ENCODE results near the gene TBKBP1. TPM values are rescaled to one million over a fixed set of nuclear protein-coding genes. Genes with fewer than 3 reads are reported as not detected.

Gene TBKBP1
- total RNA-seq, 2 donors from 2014 or later, result 1.5 to 3.8 TPM

- intact Hi-C loops (cut with DNase I, micrococcal nuclease), result no loop called here
- DNase-seq (no peak), ATAC-seq (no peak)
These were observed 14.4 kb downstream of the TBKBP1 start for GRCh38 chr17:47708312-47708863.

- ATAC-seq, result peak; percentile 88
- intact Hi-C loops (cut with DNase I, micrococcal nuclease), result no loop called here
- peak in 1 of 2 donors; percentile 41 for DNase-seq
These were observed 15.0 kb downstream of the TBKBP1 start for GRCh38 chr17:47708864-47709541.

GRCh38 chr17:47709594-47709993 lies 15.6 kb downstream of the TBKBP1 start:
- DNase-seq (no peak), ATAC-seq (no peak)
- intact Hi-C loops (cut with DNase I, micrococcal nuclease), result no loop called here

DNA sequence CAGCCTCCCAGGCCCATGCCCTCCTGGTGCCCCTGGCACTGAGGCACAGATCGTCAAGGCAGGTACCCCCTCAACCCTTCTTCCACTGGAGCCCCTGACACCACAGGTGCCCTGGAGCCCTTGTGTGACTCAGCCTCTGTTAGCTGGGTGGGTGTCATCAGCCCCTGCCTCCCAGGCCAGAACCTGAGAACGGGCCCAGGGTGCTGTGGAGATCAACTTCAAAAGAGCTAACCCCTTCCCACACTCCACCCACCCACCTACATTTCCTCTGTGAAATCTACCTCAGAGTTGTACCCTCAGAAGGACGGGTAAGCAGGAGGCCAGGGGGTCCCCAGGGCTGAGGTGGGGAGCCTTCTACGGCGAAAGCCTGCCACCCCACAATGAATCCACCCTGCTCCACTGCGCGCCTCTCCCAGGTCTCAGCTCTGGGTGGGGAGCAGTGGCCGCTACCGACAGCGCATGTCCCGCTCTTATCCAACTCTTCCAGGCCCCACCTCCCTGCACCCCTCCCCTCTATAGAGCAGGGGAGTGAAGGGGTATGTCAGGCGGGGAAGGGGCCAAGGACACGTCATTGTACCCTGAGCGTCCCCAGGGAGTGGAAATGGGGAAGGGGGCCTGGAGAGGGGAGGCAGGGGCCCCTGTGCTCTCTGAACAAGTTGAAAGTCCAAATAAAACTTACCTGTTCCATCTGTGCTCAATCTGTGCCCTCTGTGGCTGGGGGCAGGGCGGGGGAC lies 17.6 kb downstream of the TBKBP1 start:
- DNase-seq (no peak), ATAC-seq (no peak)
- intact Hi-C loops (cut with DNase I, micrococcal nuclease), result no loop called here

DNA sequence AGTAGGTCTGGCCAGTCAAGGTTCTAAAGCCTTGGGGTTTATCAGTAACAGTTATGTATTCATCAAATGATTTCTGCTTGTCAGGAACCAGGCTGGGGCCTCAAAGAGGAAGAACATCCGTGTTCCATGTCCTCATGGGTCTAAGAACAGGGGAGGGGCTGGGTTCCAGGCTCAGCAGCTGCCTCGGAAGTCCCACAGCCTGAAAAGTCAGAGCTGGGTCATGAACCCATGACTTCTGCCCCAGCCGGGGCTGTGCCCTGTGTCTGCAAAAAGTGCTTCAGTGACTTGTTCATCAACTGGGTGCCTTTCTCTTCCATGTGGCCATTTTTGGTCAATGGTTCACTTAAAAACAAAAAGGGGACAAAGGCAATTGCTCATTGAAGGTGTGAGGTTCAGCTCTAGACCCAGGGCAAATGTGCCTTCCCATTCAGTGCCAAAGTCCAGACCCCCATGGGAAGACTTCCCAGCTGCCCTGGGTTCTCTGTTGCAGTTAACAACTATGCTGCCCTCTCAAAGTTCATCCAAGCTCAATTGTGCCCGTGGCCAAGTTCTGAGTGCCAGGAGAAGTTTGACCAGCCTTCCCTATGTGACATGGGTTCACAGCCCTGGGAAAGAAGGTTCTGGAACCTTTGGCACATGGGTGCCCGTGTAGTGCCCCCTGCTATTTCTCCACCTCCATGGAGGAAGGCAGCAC lies 18.5 kb downstream of the TBKBP1 start:
- ATAC-seq, result no peak

GRCh38 chr17:47713980-47714700 lies 20.2 kb downstream of the TBKBP1 start:
- ATAC-seq (no peak), DNase-seq (no peak)
- intact Hi-C loops (cut with DNase I, micrococcal nuclease), result no loop called here

More for the DNA sequence above, 18.5 kb downstream of the TBKBP1 start:
- intact Hi-C loops (cut with DNase I, micrococcal nuclease), result no loop called here
- DNase-seq, result no peak

GRCh38 chr17:47714773-47715396 lies 20.9 kb downstream of the TBKBP1 start:
- DNase-seq, result no peak
- ATAC-seq, result no peak
- intact Hi-C loops (cut with DNase I, micrococcal nuclease), result no loop called here

DNA sequence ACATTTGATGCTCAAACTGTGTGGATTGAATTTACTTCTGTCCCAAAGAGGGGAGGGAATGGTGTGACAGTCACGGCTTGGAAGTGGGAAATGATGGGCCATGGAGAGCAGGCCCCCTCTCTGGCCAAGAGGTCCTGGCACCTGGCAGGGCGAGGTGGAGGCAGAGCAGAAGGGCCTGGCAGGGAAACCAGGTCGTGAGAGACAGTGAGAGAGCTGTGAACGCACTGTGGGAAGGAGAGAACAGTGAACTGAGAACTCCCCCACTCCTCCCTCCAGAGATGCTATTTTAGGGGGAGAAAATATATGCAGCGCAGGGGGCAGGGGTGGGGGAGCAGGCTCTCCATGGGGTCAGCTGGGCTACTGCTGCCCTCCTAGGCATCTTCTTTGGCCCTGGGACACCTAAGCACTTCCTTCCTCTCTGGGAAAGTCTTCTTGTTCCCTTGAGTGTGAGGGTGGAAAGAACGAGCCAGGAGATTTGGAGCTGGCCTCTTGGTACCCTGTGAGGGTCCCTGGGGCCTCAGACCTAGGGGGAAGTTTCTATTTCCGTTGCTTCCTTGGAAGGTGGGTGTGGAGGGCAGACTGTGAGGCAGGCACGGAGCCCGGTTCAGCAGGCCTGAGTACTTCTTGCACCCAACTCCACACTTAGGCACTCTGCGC lies 21.8 kb downstream of the TBKBP1 start:
- ATAC-seq (no peak), DNase-seq (no peak)
- intact Hi-C loops (cut with DNase I, micrococcal nuclease), result no loop called here

DNA sequence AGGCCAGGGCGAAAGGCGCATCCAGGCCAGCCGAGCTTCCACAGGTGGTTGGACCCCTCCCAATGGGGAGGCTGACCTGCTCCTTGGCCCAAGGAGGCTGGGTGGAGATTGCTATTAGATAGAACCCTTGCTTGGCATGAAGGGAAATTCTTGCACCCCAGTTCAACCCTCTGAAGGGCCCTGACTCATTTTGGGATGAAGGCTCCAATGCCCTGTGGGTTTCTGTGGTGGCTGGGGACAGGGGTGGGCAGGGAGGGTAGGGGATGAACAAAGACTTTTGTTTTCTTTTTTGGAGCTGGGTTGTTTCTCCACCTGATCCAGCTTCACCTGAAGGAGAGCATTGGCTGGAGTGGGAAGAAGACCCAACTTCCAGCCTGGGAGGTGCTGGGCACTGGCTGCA lies 22.4 kb downstream of the TBKBP1 start:
- intact Hi-C loops (cut with DNase I, micrococcal nuclease), result no loop called here
- no peak for ATAC-seq
- DNase-seq, result no peak

GRCh38 chr17:47717261-47717697 lies 23.3 kb downstream of the TBKBP1 start:
- ATAC-seq, result peak; percentile 49
- intact Hi-C loops (cut with DNase I, micrococcal nuclease), result no loop called here

DNA sequence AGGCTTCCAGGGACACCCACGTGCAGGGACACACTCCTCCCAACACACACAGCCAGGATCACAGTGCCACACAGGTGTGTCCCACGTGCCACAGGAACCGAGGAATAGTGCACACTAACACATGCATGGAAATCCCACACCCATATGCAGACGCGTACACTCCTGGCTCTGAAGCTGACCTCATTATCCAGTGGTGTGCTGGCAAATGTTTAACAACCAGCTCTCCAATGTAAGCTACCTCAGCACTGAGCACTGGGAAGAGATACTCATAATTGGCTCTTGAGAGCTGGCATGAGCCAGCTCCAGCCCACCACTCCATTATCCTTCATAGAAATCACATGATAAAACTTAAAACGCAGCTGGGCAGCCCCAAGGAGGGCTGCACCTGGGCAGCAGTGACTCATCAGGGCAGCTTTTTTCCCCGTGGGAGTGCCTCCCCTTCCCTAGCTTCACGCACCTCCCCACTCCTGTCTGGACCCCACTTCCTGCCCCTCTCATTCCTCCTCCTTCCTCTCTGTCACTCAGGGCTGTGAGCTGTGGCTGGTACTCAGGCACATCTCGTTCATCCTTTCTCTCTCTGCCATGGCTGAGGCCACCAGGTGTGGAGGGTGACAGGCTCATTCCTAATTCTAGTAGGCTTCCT lies 24.1 kb downstream of the TBKBP1 start:
- no peak for DNase-seq
- intact Hi-C loops (cut with DNase I, micrococcal nuclease), result no loop called here
- ATAC-seq, result peak; percentile 29

More at GRCh38 chr17:47717261-47717697, 23.3 kb downstream of the TBKBP1 start:
- no peak for DNase-seq

GRCh38 chr17:47718634-47719405 lies 24.9 kb downstream of the TBKBP1 start:
- intact Hi-C loops (cut with DNase I, micrococcal nuclease), result no loop called here
- no peak for ATAC-seq
- DNase-seq, result no peak

DNA sequence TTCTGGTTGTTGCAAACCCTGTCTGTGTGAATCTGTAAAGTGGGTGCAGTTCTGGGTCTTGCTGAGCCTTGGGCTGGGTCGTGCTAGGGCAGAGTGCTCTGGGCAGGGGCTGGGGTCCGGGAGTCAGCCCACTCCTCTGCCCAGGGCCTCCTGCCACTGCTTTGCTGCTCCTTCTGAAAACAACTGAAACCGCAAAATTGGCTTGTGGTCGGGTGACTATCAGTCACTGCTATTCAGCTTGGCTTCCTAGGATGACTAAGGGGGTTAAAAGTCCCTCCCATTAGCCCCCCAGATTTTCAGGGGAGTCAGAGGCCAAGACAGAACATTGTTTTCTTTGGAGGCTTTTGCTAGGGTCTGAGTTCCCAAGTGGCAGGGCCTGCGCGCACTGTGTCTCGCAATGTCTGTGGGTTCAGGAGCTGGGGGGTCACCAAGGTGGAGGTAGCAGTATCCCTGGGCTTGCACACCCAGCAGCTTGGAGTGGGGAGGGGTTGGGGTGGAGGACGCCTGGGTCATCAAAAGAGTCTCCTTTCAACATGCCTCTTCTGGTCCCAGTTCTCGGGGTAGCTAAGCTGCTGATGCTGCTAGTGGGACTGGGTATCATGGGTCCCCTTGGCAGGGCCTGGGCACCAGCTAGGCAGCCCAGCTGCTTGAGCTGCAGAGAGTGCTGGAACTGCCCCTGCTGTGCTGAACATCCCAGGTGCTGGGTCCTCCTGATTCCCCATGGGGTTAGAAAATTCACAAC lies 25.6 kb downstream of the TBKBP1 start:
- intact Hi-C loops (cut with DNase I, micrococcal nuclease), result no loop called here
- DNase-seq, result no peak
- ATAC-seq, result no peak

DNA sequence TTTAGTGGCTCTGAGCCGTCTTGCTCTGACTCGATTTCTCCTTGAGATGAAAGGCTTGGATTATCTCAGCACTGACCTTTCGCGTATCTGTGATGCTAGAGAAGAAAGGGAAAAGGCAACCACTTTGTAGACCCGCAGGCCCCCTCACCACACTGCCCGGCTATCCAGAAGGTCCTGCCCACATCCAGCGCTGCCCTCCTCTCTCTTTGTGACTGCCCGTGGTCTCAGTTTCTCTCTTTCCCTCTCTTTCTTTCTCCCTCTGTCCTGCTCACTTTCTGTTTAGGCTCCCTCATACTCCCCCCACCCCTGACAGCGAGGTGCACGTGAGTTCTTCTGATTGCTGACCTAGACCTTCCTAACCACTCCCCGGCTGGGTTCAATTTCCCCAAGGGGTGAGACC lies 26.2 kb downstream of the TBKBP1 start:
- intact Hi-C loops (cut with DNase I, micrococcal nuclease), result no loop called here
- ATAC-seq (no peak), DNase-seq (no peak)

GRCh38 chr17:47720754-47721533 lies 27.0 kb downstream of the TBKBP1 start:
- no peak for ATAC-seq
- DNase-seq, result no peak
- intact Hi-C loops (cut with DNase I, micrococcal nuclease), result no loop called here
